ENCODE data around the gene BTG3. TPM values are rescaled to one million over a fixed set of nuclear protein-coding genes. Genes with fewer than 3 reads are reported as not detected.

Gene BTG3
- total RNA-seq, 1 experiment from 2014 or later: 39.0 TPM

- BruUV-seq (replicated peaks): no TSS peak
- no peak overlapping the region for H3K27ac Mint-ChIP-seq (ENCODE audit: unreplicated experiment)
- no peaks in the 10 kb centered on the region for H3K27me3 Mint-ChIP-seq (ENCODE audit: unreplicated experiment)
- DNase-seq: no peak
- H3K4me1 Mint-ChIP-seq (ENCODE audit: low read depth, unreplicated experiment): no peaks in the 10 kb centered on the region
- no peaks in the 10 kb centered on the region for H3K9me3 Mint-ChIP-seq (ENCODE audit: low read depth, unreplicated experiment)
- H3K36me3 Mint-ChIP-seq (ENCODE audit: insufficient read depth, unreplicated experiment): peaks cover 4% of the 10 kb centered on the region
- no peak for TF ChIP-seq CTCF (IDR thresholded peaks at IDR 0.05; ENCODE audit: unreplicated experiment)
- H3K4me3 Mint-ChIP-seq (ENCODE audit: low read depth, unreplicated experiment): no peak overlapping the region
- CTCF ChIA-PET: no interaction called here
- intact Hi-C loops (cut with micrococcal nuclease; ENCODE audit: unreplicated experiment): no loop called here
These were observed 37.6 kb downstream of the BTG3 start for GRCh38 chr21:17575076-17575475.

- H3K4me3 Mint-ChIP-seq (ENCODE audit: low read depth, unreplicated experiment): no peak overlapping the region
- CTCF ChIA-PET: no interaction called here
- H3K27me3 Mint-ChIP-seq (ENCODE audit: unreplicated experiment): no peaks in the 10 kb centered on the region
These were observed 40.3 kb downstream of the BTG3 start for GRCh38 chr21:17572431-17572830.

GRCh38 chr21:17570786-17571185 is 41.9 kb downstream of the BTG3 start:
- Mint-ChIP-seq H3K9me3 (ENCODE audit: low read depth, unreplicated experiment) (no peaks in the 10 kb centered on the region), H3K27ac (ENCODE audit: unreplicated experiment) (no peak overlapping the region), H3K4me3 (ENCODE audit: low read depth, unreplicated experiment) (no peak overlapping the region), H3K36me3 (ENCODE audit: insufficient read depth, unreplicated experiment) (peaks cover 4% of the 10 kb centered on the region), H3K27me3 (ENCODE audit: unreplicated experiment) (no peaks in the 10 kb centered on the region), H3K4me1 (ENCODE audit: low read depth, unreplicated experiment) (no peaks in the 10 kb centered on the region)
- no peak for TF ChIP-seq CTCF (IDR thresholded peaks at IDR 0.05; ENCODE audit: unreplicated experiment)
- no peak for DNase-seq
- BruUV-seq (replicated peaks): no TSS peak
- CTCF ChIA-PET: no interaction called here
- intact Hi-C loops (cut with micrococcal nuclease; ENCODE audit: unreplicated experiment): no loop called here

More at GRCh38 chr21:17572431-17572830, 40.3 kb downstream of the BTG3 start:
- intact Hi-C loops (cut with micrococcal nuclease; ENCODE audit: unreplicated experiment): no loop called here
- no peaks in the 10 kb centered on the region for H3K4me1 Mint-ChIP-seq (ENCODE audit: low read depth, unreplicated experiment)
- DNase-seq: no peak
- no peaks in the 10 kb centered on the region for H3K9me3 Mint-ChIP-seq (ENCODE audit: low read depth, unreplicated experiment)
- H3K27ac Mint-ChIP-seq (ENCODE audit: unreplicated experiment): no peak overlapping the region
- no peak for TF ChIP-seq CTCF (IDR thresholded peaks at IDR 0.05; ENCODE audit: unreplicated experiment)
- peaks cover 4% of the 10 kb centered on the region for H3K36me3 Mint-ChIP-seq (ENCODE audit: insufficient read depth, unreplicated experiment)
- BruUV-seq (replicated peaks): no TSS peak

GRCh38 chr21:17560377-17561025 is 52.2 kb downstream of the BTG3 start:
- Mint-ChIP-seq H3K9me3 (ENCODE audit: low read depth, unreplicated experiment) (no peaks in the 10 kb centered on the region), H3K4me3 (ENCODE audit: low read depth, unreplicated experiment) (no peak overlapping the region), H3K36me3 (ENCODE audit: insufficient read depth, unreplicated experiment) (peaks cover 7% of the 10 kb centered on the region), H3K27me3 (ENCODE audit: unreplicated experiment) (no peaks in the 10 kb centered on the region), H3K27ac (ENCODE audit: unreplicated experiment) (no peak overlapping the region), H3K4me1 (ENCODE audit: low read depth, unreplicated experiment) (peaks cover 11% of the 10 kb centered on the region)
- BruUV-seq (replicated peaks): no TSS peak
- intact Hi-C loops (cut with micrococcal nuclease; ENCODE audit: unreplicated experiment): no loop called here
- CTCF ChIA-PET: interaction anchor here (0.6 kb wide), 1 partner anchor 174 kb away, joined by 4 read pairs; no protein-coding TSS in a partner anchor
- DNase-seq: no peak
- TF ChIP-seq CTCF (IDR thresholded peaks at IDR 0.05; ENCODE audit: unreplicated experiment): no peak
